Measurements from ENCODE around the gene ENOSF1.

GRCh38 chr18:654601-655000, 57.8 kb downstream of the ENOSF1 start:
- no peak for TF ChIP-seq CTCF (IDR thresholded peaks at IDR 0.05)
- TF ChIP-seq POLR2A (IDR thresholded peaks at IDR 0.05) = no peak
